HepG2 (cell line): ENCODE results near the gene TRPC4AP. TPM values are rescaled to one million over a fixed set of nuclear protein-coding genes. Genes with fewer than 3 reads are reported as not detected.

ENCODE experiments used
- CHD4 ChIP-seq: fragments of 200-600 bp; sonication (generic); IDR thresholded peaks from 2 replicates; pipeline ENCODE4 v1.7.0; 2017; ENCODE audit warnings: mild to moderate bottlenecking, low read length, borderline replicate concordance
- DR1 ChIP-seq: sonication (generic); formaldehyde crosslinking; IDR thresholded peaks from 2 replicates; pipeline ENCODE4 v1.8.0; 2021; ENCODE audit warnings: mild to moderate bottlenecking, missing genetic modification reagents, inconsistent platforms
- ETV6 ChIP-seq: sonication (generic); formaldehyde crosslinking; conservative IDR thresholded peaks from 2 replicates; pipeline ENCODE4 v1.4.0; 2020; ENCODE audit warnings: missing genetic modification reagents
- KLF16 ChIP-seq, 2 experiments: sonication (generic) in 1 of 2; formaldehyde crosslinking in 1 of 2; IDR thresholded peaks; 2 replicates each; pipeline versions ENCODE4 v1.6.1 to v1.8.0; 2016 to 2023; ENCODE audit warnings: missing genetic modification reagents in 2 of 2, missing compliant biosample characterization in 1 of 2
- MEF2D ChIP-seq: sonication (generic); formaldehyde crosslinking; IDR thresholded peaks from 2 replicates; pipeline ENCODE4 v1.5.1; 2020; ENCODE audit warnings: mild to moderate bottlenecking, missing genetic modification reagents
- MLLT10 ChIP-seq: sonication (generic); formaldehyde crosslinking; IDR thresholded peaks from 2 replicates; pipeline ENCODE4 v1.4.0; 2020; ENCODE audit warnings: missing genetic modification reagents
- MTF2 ChIP-seq: sonication (generic); formaldehyde crosslinking; IDR thresholded peaks from 2 replicates; pipeline ENCODE4 v1.5.0; 2020; ENCODE audit warnings: missing genetic modification reagents, borderline replicate concordance
- NFIC ChIP-seq: IDR thresholded peaks from 2 replicates; pipeline ENCODE4 v1.6.1; 2012; ENCODE audit warnings: mild to moderate bottlenecking, low read length, inconsistent platforms
- PHF8 ChIP-seq: sonication (generic); formaldehyde crosslinking; IDR thresholded peaks from 2 replicates; pipeline ENCODE4 v1.5.0; 2020; ENCODE audit warnings: missing genetic modification reagents
- RAD21 ChIP-seq: fragments of 450-650 bp; formaldehyde crosslinking; IDR thresholded peaks from 2 replicates; pipeline ENCODE4 v1.5.0; 2020; ENCODE audit warnings: mild to moderate bottlenecking
- RFXAP ChIP-seq: sonication (generic); formaldehyde crosslinking; IDR thresholded peaks from 2 replicates; pipeline ENCODE4 v1.4.0; 2020; ENCODE audit warnings: missing genetic modification reagents, borderline replicate concordance
- SOX13 ChIP-seq, 3 experiments: fragments of 450-650 bp in 1 of 3; sonication (generic) in 1 of 3; formaldehyde crosslinking in 1 of 3; IDR thresholded peaks in 2 of 3; conservative IDR thresholded peaks in 1 of 3; 2 replicates each; pipeline versions ENCODE4 v1.5.0 to v1.6.1; 2016 to 2020; ENCODE audit warnings: antibody characterized with exemption in 1 of 3, mild to moderate bottlenecking in 1 of 3, missing compliant biosample characterization in 1 of 3, missing genetic modification reagents in 1 of 3, moderate library complexity in 1 of 3
- YEATS2 ChIP-seq: sonication (generic); formaldehyde crosslinking; IDR thresholded peaks from 2 replicates; pipeline ENCODE4 v1.4.0; 2020; ENCODE audit warnings: missing genetic modification reagents, borderline replicate concordance
- ZBTB38 ChIP-seq: sonication (generic); formaldehyde crosslinking; IDR thresholded peaks from 2 replicates; pipeline ENCODE4 v1.5.1; 2020; ENCODE audit warnings: mild to moderate bottlenecking, missing genetic modification reagents
- ZFP62 ChIP-seq: sonication (generic); formaldehyde crosslinking; IDR thresholded peaks from 2 replicates; pipeline ENCODE4 v1.4.0; 2020; ENCODE audit warnings: missing genetic modification reagents
- ZNF670 ChIP-seq: sonication (generic); formaldehyde crosslinking; IDR thresholded peaks from 2 replicates; pipeline ENCODE4 v1.8.0; 2022; ENCODE audit warnings: mild to moderate bottlenecking, missing genetic modification reagents, borderline replicate concordance
- polyA plus RNA-seq, 8 experiments: library from polyadenylated mRNA; depleted of rRNA in 3 of 8; stranded (reverse) in 7 of 8; unstranded in 1 of 8; fragments of >200 nt; fragmentation: Illumina TruSeq in 4 of 8; extraction: Trizol in 4 of 8; gene quantifications; 2 replicates each; pipeline versions ENCODE4 v1.2.1 to v1.2.3, GENCODE V29; 2011 to 2016; ENCODE audit warnings: low read depth in 4 of 8, missing spikeins in 1 of 8, mixed read lengths in 1 of 8; ENCODE audit not compliant: insufficient read depth in 1 of 8
- total RNA-seq, 5 experiments: library from RNA; depleted of rRNA; stranded (reverse); fragments of >200 nt; fragmentation: Illumina TruSeq; extraction: Trizol; gene quantifications; 2 replicates each; pipeline ENCODE4 v1.2.3, GENCODE V29; 2016; ENCODE audit warnings: low read depth in 1 of 5
- TF ChIP-seq, protein P1 (sequence below): sonication (generic); formaldehyde crosslinking; conservative IDR thresholded peaks from 2 replicates; pipeline ENCODE4 v1.5.0; 2020; ENCODE audit warnings: missing genetic modification reagents
- TF ChIP-seq, protein P2 (sequence below): sonication (generic); formaldehyde crosslinking; IDR thresholded peaks from 2 replicates; pipeline ENCODE4 v1.8.1; 2023; ENCODE audit warnings: mild to moderate bottlenecking, missing genetic modification reagents, borderline replicate concordance
- TF ChIP-seq, protein P3 (sequence below): sonication (generic); formaldehyde crosslinking; IDR thresholded peaks from 2 replicates; pipeline ENCODE4 v1.4.0; 2020; ENCODE audit warnings: mild to moderate bottlenecking, missing genetic modification reagents
- TF ChIP-seq, protein P4 (sequence below): sonication (generic); formaldehyde crosslinking; IDR thresholded peaks from 2 replicates; pipeline ENCODE4 v1.4.0; 2020; ENCODE audit warnings: missing genetic modification reagents, mild to moderate bottlenecking, borderline replicate concordance
- TF ChIP-seq, protein P5 (sequence below): IDR thresholded peaks from 2 replicates; pipeline ENCODE4 v1.6.1; 2016; ENCODE audit warnings: mild to moderate bottlenecking

The TRPC4AP gene
- total and polyA plus RNA-seq, 2 of the 13 experiments (the other 11 are each of a cell fraction or from before 2014, with no cell fraction given): 136 to 137 TPM

DNA sequence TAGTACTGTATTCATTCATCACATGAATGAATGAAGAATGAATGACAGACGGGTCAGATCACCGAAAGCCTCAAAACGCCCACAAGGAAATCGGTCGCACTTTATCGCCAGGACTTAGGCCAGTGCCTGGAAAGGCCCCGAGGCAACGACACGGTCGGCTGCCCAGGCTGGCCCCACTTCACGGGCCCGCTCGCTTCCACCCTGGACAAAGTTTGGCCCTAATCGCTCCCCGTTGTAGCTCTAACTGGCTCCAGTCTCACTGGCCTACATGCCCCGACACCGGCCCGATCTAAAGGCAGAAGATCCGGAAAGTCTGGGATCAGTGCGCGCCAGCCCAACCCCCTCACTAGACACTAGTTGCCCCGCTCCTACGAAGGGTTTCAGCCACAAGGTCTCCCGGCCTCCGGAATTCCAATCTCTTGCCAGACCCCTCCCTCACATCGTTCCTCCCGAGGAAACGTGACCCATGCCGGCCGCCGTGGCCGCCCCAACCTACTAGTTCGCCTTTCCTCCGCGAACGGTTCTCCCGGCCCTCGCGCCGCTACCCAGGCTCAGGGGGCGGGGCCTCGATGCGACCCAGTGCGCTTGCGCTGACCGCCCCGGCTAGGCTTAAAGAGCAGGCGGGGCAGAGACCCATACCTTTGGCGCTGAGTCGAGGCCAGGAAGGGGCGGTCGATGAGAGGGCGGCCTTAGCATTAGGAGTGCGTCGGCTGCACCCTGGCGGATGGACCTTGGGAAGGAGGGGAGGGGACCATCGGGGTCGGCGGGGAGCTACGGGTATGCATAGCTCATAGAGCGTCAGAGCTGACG, 137.2 kb downstream of the TRPC4AP start, which contains the start of the genes GSS and MYH7B (continued):
- TF ChIP-seq, protein P1, sequence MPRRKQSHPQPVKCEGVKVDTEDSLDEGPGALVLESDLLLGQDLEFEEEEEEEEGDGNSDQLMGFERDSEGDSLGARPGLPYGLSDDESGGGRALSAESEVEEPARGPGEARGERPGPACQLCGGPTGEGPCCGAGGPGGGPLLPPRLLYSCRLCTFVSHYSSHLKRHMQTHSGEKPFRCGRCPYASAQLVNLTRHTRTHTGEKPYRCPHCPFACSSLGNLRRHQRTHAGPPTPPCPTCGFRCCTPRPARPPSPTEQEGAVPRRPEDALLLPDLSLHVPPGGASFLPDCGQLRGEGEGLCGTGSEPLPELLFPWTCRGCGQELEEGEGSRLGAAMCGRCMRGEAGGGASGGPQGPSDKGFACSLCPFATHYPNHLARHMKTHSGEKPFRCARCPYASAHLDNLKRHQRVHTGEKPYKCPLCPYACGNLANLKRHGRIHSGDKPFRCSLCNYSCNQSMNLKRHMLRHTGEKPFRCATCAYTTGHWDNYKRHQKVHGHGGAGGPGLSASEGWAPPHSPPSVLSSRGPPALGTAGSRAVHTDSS: no peak
- TF ChIP-seq, protein P2, sequence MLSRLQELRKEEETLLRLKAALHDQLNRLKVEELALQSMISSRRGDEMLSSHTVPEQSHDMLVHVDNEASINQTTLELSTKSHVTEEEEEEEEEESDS: peak; percentile 80; the same call in 1 of the 2 replicates
- peak; percentile 82; the same call in 1 of the 2 replicates for TF ChIP-seq RFXAP (CRISPR knock-in tag)
- TF ChIP-seq YEATS2 (CRISPR knock-in tag): peak; percentile 95; the same call in 1 of the 2 replicates
- TF ChIP-seq NFIC: no peak
- peak; percentile 100 for TF ChIP-seq PHF8 (CRISPR knock-in tag)
- peak; percentile 75 for TF ChIP-seq RAD21
- peak; percentile 90; the same call in 1 of the 2 replicates for TF ChIP-seq MEF2D (CRISPR knock-in tag)
- peak; percentile 98 for TF ChIP-seq DR1 (CRISPR knock-in tag)
- TF ChIP-seq, protein P3, sequence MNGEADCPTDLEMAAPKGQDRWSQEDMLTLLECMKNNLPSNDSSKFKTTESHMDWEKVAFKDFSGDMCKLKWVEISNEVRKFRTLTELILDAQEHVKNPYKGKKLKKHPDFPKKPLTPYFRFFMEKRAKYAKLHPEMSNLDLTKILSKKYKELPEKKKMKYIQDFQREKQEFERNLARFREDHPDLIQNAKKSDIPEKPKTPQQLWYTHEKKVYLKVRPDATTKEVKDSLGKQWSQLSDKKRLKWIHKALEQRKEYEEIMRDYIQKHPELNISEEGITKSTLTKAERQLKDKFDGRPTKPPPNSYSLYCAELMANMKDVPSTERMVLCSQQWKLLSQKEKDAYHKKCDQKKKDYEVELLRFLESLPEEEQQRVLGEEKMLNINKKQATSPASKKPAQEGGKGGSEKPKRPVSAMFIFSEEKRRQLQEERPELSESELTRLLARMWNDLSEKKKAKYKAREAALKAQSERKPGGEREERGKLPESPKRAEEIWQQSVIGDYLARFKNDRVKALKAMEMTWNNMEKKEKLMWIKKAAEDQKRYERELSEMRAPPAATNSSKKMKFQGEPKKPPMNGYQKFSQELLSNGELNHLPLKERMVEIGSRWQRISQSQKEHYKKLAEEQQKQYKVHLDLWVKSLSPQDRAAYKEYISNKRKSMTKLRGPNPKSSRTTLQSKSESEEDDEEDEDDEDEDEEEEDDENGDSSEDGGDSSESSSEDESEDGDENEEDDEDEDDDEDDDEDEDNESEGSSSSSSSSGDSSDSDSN (CRISPR knock-in tag): peak; percentile 98
- peak; percentile 68; the same call in 1 of the 2 replicates for TF ChIP-seq ZNF670 (CRISPR knock-in tag)
- peak in 1 of 2 experiments; percentile 93; a peak in 2 of 4 replicates for TF ChIP-seq KLF16 (CRISPR knock-in tag; IDR thresholded peaks at IDR 0.05)
- no peak for TF ChIP-seq CHD4
- TF ChIP-seq, protein P4, sequence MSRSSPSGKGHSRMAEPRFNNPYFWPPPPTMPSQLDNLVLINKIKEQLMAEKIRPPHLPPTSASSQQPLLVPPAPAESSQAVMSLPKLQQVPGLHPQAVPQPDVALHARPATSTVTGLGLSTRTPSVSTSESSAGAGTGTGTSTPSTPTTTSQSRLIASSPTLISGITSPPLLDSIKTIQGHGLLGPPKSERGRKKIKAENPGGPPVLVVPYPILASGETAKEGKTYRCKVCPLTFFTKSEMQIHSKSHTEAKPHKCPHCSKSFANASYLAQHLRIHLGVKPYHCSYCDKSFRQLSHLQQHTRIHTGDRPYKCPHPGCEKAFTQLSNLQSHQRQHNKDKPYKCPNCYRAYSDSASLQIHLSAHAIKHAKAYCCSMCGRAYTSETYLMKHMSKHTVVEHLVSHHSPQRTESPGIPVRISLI (CRISPR knock-in tag): peak; percentile 78; the same call in 1 of the 2 replicates
- TF ChIP-seq MTF2 (CRISPR knock-in tag): peak; percentile 85; the same call in 1 of the 2 replicates
- TF ChIP-seq MLLT10 (CRISPR knock-in tag): no peak
- TF ChIP-seq, protein P5, sequence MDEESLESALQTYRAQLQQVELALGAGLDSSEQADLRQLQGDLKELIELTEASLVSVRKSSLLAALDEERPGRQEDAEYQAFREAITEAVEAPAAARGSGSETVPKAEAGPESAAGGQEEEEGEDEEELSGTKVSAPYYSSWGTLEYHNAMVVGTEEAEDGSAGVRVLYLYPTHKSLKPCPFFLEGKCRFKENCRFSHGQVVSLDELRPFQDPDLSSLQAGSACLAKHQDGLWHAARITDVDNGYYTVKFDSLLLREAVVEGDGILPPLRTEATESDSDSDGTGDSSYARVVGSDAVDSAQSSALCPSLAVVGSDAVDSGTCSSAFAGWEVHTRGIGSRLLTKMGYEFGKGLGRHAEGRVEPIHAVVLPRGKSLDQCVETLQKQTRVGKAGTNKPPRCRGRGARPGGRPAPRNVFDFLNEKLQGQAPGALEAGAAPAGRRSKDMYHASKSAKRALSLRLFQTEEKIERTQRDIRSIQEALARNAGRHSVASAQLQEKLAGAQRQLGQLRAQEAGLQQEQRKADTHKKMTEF: peak; percentile 99
- no peak for TF ChIP-seq ZFP62 (CRISPR knock-in tag)
- TF ChIP-seq ETV6 (CRISPR knock-in tag): peak; percentile 86
- TF ChIP-seq SOX13 (IDR thresholded peaks at IDR 0.05): peak; percentile 52; the same call in 1 of the 2 replicates
- peak in 1 of 2 experiments; percentile 60; a peak in 3 of 4 replicates for TF ChIP-seq SOX13 (CRISPR knock-in tag; conservative IDR thresholded peaks at IDR 0.05 in 1 of 2, IDR thresholded peaks at IDR 0.05 in 1 of 2)
- TF ChIP-seq ZBTB38 (CRISPR knock-in tag): peak; percentile 96
